ENCODE results near the gene SLC25A53. TPM values are rescaled to one million over a fixed set of nuclear protein-coding genes. Genes with fewer than 3 reads are reported as not detected.

Gene SLC25A53
- total and polyA plus RNA-seq, 2 donors, result 3.0 to 6.1 TPM

Other genes starting within 250 kb of the SLC25A53 start
- 9.1 TPM for gene TMSB15B, start 194.4 kb downstream of the SLC25A53 start, total RNA-seq
- 10.9 TPM for gene TMSB15B, start 194.4 kb downstream of the SLC25A53 start, polyA plus RNA-seq
- gene H2BW1, start 143.3 kb downstream of the SLC25A53 start, total RNA-seq, result not detected
- gene H2BW1, start 143.3 kb downstream of the SLC25A53 start, polyA plus RNA-seq, result not detected
- gene H2BW2, start 117.1 kb downstream of the SLC25A53 start, total RNA-seq, result not detected
- gene H2BW2, start 117.1 kb downstream of the SLC25A53 start, polyA plus RNA-seq, result not detected
- 3.4 TPM for gene TMSB15C, start 80.8 kb downstream of the SLC25A53 start, total RNA-seq
- 2.3 TPM for gene TMSB15C, start 80.8 kb downstream of the SLC25A53 start, polyA plus RNA-seq
- 0.94 TPM for gene ZCCHC18, start 44.5 kb downstream of the SLC25A53 start, total RNA-seq
- gene ZCCHC18, start 44.5 kb downstream of the SLC25A53 start, polyA plus RNA-seq, result 2.4 TPM
- gene FAM199X, start 9.4 kb upstream of the SLC25A53 start, total RNA-seq, result 9.7 TPM
- gene FAM199X, start 9.4 kb upstream of the SLC25A53 start, polyA plus RNA-seq, result 14.4 TPM
- gene ESX1, start 97.9 kb upstream of the SLC25A53 start, total RNA-seq, result 0.05 TPM
- 0.05 TPM for gene ESX1, start 97.9 kb upstream of the SLC25A53 start, polyA plus RNA-seq